ENCODE measurements around the gene TMEM150A. TPM values are rescaled to one million over a fixed set of nuclear protein-coding genes. Genes with fewer than 3 reads are reported as not detected.
"Not testable (repeated sequence)": the region's sequence is repeated elsewhere in the genome, so short reads cannot be mapped to it uniquely, and the experiment has no call there.

TMEM150A gene
- total RNA-seq, 2 donors from 2014 or later, result 4.7 to 6.4 TPM

DNA sequence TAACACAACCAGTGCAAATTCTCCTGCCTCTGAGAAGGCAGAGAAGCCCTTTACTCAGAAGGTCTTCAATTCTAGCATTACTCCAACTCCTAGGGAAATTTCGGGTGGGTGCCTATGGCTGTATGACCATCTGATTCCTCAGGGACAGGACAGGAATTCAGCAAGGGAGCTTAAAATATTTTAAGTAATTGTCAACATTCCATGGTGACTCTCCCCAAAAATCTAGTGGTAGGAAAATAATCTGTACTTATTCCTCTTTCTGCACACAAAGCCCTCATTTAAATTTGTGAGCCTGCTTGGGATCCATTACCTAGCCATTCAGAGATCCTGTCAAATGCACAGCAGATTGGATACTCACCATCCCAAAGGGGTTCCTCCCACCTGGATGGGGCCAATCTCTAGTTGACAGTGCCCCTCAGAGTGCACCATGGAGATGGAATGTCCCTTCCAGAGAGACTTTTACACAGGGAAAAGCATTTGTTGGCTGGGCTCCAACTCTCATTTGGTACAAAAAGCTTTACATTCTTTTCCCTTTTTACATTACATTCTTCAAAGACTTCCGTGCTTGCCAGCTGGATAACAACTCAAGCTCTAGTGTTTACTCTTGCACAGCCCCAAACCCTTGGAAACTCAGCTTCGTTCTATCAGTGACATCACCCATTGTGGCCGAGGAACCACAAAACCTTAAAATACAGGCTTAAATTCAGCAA is 3.1 kb upstream of the TMEM150A start:
- peak; percentile 12 for DNase-seq (ENCODE audit: low spot score)
- H3K36me3 Mint-ChIP-seq, result peaks cover 6% of the 10 kb centered on the region
- H3K27ac Mint-ChIP-seq, result no peak overlapping the region
- no peak for ATAC-seq
- no peaks in the 10 kb centered on the region for H3K9me3 Mint-ChIP-seq
- H3K4me3 Mint-ChIP-seq, result no peak overlapping the region
- peaks cover 15 to 22% of the 10 kb centered on the region in 2 donors for H3K4me1 Mint-ChIP-seq (ENCODE audit: low read depth in 2 of 2)
- no peaks in the 10 kb centered on the region for H3K27me3 Mint-ChIP-seq

DNA sequence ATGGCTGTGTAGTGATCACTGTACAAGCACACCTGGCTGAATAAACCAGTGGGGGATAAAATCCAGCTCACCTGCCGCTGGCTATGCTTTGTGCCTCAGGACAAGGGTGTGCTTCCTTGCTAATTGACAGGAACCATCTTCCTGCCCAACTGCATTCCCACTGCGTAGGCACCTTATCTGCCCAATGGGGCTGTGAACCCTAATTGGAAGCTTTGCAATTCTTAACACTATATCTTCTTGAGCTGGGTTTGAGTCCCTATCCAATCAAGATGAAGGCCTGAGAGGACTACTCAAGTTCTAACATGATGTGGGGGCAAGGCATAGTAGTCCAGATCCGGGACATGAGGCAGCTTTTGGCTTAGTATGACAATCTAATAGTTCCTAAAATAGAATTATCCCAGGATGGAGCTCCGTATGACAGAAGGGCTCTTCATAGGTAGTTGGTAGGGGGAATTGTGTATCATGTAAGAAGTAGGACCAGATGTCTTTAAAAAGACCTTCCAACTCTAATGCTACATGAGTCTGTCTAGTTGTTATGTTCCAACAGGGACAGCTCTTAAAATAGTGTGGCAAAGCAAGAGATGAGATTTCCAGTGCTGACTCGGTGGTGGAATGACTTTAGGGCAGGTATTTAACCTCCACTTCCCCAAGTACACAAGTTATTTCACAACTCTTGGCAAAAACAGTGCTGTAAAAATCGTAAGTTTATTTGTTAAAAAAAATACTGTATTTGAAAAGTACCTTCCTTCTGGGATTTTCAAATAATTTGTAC is 2.3 kb upstream of the TMEM150A start:
- H3K27ac Mint-ChIP-seq, result no peak overlapping the region

GRCh38 chr2:85604133-85604444 is 1.6 kb upstream of the TMEM150A start:
- H3K36me3 Mint-ChIP-seq; H3K9me3 Mint-ChIP-seq; H3K27ac Mint-ChIP-seq; H3K27me3 Mint-ChIP-seq; DNase-seq (ENCODE audit: low spot score); ATAC-seq: not testable (repeated sequence)
- H3K4me3 Mint-ChIP-seq, result peak overlapping the region; percentile 89
- H3K4me1 Mint-ChIP-seq (ENCODE audit: low read depth in 2 of 2), result peaks cover 10 to 17% of the 10 kb centered on the region in 2 donors

More for the DNA sequence above, 2.3 kb upstream of the TMEM150A start:
- H3K4me3 Mint-ChIP-seq, result no peak overlapping the region
- H3K36me3 Mint-ChIP-seq, result peaks cover 6% of the 10 kb centered on the region
- ATAC-seq (no peak), DNase-seq (ENCODE audit: low spot score) (no peak)
- H3K27me3 Mint-ChIP-seq, result no peaks in the 10 kb centered on the region
- H3K9me3 Mint-ChIP-seq, result no peaks in the 10 kb centered on the region
- peaks cover 10 to 17% of the 10 kb centered on the region in 2 donors for H3K4me1 Mint-ChIP-seq (ENCODE audit: low read depth in 2 of 2)

GRCh38 chr2:85601771-85602475 is 575 bp downstream of the TMEM150A start:
- Mint-ChIP-seq H3K27me3 (no peaks in the 10 kb centered on the region), H3K9me3 (no peaks in the 10 kb centered on the region), H3K27ac (peak overlapping the region in 1 of 2 donors; percentile 64), H3K36me3 (no peaks in the 10 kb centered on the region), H3K4me1 (ENCODE audit: low read depth in 2 of 2) (peaks cover 11 to 15% of the 10 kb centered on the region in 2 donors), H3K4me3 (peak overlapping the region; percentile 80)
- ATAC-seq (peak; percentile 56 to 72), DNase-seq (ENCODE audit: low spot score) (no peak)

DNA sequence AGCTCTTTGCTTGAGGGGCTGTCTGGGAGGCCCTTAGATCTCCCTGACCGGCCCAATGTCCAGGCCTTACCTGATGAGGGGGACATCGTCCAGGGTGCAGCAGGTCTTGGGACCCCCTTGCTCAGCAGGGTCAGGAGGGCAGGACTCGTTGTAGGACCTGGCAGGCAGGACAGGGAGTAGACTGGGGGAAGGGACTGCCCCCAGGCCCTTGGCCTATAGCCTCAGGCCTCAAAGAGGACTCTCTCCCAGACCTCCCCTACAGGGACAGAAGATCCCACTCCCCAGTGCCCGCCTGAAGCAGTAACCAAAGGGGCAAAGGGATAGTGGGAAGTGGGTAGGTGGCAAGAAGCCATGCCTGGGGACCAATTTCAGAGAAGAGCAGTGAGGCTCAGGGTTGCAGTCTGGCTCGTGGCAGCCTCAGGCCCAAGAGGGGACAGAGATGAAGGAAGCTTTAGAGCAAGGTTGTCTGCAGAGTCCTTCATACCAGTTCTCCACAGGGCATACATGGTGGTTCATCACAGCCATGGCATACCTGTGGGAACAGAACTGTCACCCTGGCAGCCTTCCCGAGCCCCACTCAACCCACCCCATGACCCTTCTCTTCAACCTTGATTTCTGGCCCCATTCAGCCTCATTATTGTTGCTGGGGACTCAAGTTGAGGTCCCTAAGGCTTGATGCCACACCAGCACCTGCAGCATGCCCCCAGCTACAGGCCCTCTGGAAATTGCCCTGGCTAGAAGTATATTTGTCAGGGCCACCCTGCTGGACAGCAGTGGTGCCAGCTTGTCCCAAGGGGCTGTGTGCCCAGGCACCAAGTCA is 1.3 kb downstream of the TMEM150A start:
- peak overlapping the region in 1 of 2 donors; percentile 64 for H3K27ac Mint-ChIP-seq
- peaks cover 19 to 20% of the 10 kb centered on the region in 2 donors for H3K4me1 Mint-ChIP-seq (ENCODE audit: low read depth in 2 of 2)
- H3K9me3 Mint-ChIP-seq, result no peaks in the 10 kb centered on the region
- ATAC-seq, result no peak
- H3K36me3 Mint-ChIP-seq, result no peaks in the 10 kb centered on the region
- no peaks in the 10 kb centered on the region for H3K27me3 Mint-ChIP-seq
- DNase-seq (ENCODE audit: low spot score), result no peak
- H3K4me3 Mint-ChIP-seq, result peak overlapping the region; percentile 80

GRCh38 chr2:85600235-85600575 is 2.3 kb downstream of the TMEM150A start:
- Mint-ChIP-seq H3K4me3 (no peak overlapping the region), H3K4me1 (ENCODE audit: low read depth in 2 of 2) (peaks cover 27 to 29% of the 10 kb centered on the region in 2 donors), H3K27ac (peak overlapping the region in 1 of 2 donors; percentile 43), H3K9me3 (no peaks in the 10 kb centered on the region), H3K36me3 (no peaks in the 10 kb centered on the region), H3K27me3 (no peaks in the 10 kb centered on the region)
- DNase-seq (ENCODE audit: low spot score) (peak; percentile 48), ATAC-seq (no peak)

DNA sequence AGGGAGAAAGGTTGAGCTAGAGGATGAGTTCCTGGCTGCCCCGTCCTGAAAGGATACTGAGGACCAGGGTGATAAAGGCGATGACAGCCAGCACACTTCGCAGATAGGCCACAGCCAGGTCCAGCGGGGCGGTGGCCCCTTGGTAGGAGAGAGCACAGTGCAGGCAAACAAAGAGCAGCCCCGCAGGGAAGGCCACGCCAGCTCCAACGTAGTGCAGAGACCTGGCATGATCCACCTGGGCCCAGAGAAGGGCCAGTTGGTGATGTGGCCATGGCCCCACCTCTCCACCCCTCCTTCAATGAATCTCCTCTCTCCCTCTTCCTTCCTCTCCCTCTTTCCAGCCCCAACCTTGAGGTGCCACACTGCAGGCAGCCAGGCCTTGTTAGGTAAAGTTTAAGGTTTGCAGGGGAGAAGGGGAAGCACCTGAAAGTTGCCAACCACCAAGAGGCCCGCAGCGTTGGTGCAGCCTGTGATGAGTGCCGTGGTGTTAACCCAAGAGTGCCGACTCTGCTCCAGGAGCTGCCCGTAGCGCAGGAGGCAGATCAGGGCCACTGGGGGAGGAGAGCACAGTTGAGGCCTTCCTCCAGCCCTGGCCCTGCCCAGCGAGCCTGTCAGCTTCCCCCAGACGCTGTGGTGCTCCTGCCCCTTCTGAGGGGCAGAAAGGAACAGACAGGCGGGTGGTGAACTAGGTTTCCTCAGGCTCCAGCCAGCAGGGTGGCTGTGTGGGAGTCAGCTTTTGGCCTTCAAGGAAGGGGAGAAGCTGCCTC is 2.8 kb downstream of the TMEM150A start:
- Mint-ChIP-seq H3K4me1 (ENCODE audit: low read depth in 2 of 2) (peaks cover 30% of the 10 kb centered on the region in 2 donors), H3K27ac (no peak overlapping the region), H3K9me3 (no peaks in the 10 kb centered on the region), H3K36me3 (no peaks in the 10 kb centered on the region), H3K27me3 (no peaks in the 10 kb centered on the region), H3K4me3 (no peak overlapping the region)
- DNase-seq (ENCODE audit: low spot score) (peak; percentile 23), ATAC-seq (no peak)

GRCh38 chr2:85598594-85599340 is 3.7 kb downstream of the TMEM150A start:
- Mint-ChIP-seq H3K36me3 (no peaks in the 10 kb centered on the region), H3K4me3 (no peak overlapping the region), H3K27me3 (no peaks in the 10 kb centered on the region), H3K9me3 (no peaks in the 10 kb centered on the region), H3K4me1 (ENCODE audit: low read depth in 2 of 2) (peaks cover 34 to 36% of the 10 kb centered on the region in 2 donors), H3K27ac (no peak overlapping the region)
- DNase-seq (ENCODE audit: low spot score) (peak; percentile 18), ATAC-seq (no peak)

DNA sequence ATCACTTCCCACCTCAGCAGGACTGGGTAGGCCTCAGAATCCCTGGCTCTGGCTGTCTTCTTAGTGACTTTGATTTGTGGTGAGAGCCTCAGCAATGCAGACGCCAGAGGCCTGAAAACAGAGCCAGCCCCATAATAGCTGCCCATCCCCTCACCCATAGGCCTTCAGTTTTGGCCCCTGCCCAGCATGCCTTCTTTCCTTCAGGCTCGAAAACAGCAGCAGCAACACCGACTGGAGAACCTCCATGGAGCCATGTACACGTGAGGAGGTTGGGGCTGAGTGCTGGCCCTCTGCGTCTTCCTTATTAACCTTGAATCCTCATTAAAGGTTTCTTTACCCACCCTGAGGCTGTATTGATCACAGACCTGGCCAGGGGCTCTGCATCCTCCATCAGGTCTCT is 5.3 kb downstream of the TMEM150A start:
- DNase-seq (ENCODE audit: low spot score), result no peak
- H3K4me1 Mint-ChIP-seq (ENCODE audit: low read depth in 2 of 2), result peaks cover 26 to 31% of the 10 kb centered on the region in 2 donors
- no peaks in the 10 kb centered on the region for H3K27me3 Mint-ChIP-seq
- H3K4me3 Mint-ChIP-seq, result peak overlapping the region; percentile 99
- H3K36me3 Mint-ChIP-seq, result no peaks in the 10 kb centered on the region
- no peaks in the 10 kb centered on the region for H3K9me3 Mint-ChIP-seq
- peak overlapping the region in 1 of 2 donors; percentile 100 for H3K27ac Mint-ChIP-seq
- no peak for ATAC-seq

DNA sequence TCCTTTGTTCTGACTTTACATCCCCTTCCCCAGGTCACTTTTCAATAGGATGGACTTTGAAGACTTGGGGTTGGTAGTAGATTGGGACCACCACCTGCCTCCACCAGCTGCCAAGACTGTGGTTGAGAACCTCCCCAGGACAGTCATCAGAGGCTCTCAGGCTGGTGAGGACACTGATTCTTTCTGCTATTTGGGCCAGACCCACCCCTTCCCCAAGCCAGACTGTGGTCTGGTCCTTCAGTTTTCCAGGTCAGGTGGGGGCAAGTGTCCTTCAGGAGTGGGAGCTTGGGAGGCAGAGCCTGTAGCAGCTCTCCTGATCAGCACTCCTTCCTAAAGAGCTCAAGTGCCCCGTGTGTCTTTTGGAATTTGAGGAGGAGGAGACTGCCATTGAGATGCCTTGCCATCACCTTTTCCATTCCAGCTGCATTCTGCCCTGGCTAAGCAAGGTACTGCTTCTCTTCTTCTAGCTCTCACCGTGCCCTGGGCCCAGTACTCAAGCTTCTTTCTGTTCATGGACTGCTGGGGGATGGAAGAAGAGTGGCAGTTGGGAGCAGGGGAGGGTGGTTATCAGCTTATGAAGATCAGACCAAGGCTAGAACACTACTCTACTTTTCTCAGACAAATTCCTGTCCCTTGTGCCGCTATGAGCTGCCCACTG is 5.9 kb downstream of the TMEM150A start:
- peak overlapping the region; percentile 99 for H3K4me3 Mint-ChIP-seq
- no peaks in the 10 kb centered on the region for H3K9me3 Mint-ChIP-seq
- peaks cover 26 to 30% of the 10 kb centered on the region in 2 donors for H3K4me1 Mint-ChIP-seq (ENCODE audit: low read depth in 2 of 2)
- ATAC-seq (no peak), DNase-seq (ENCODE audit: low spot score) (no peak)
- peak overlapping the region; percentile 91 to 100 for H3K27ac Mint-ChIP-seq
- no peaks in the 10 kb centered on the region for H3K36me3 Mint-ChIP-seq
- no peaks in the 10 kb centered on the region for H3K27me3 Mint-ChIP-seq

- no peak for ATAC-seq
- no peaks in the 10 kb centered on the region for H3K36me3 Mint-ChIP-seq
- peak overlapping the region; percentile 99 for H3K4me3 Mint-ChIP-seq
- H3K27me3 Mint-ChIP-seq, result no peaks in the 10 kb centered on the region
- peaks cover 26 to 31% of the 10 kb centered on the region in 2 donors for H3K4me1 Mint-ChIP-seq (ENCODE audit: low read depth in 2 of 2)
- H3K27ac Mint-ChIP-seq, result peak overlapping the region; percentile 91 to 100
- peak; percentile 60 for DNase-seq (ENCODE audit: low spot score)
- no peaks in the 10 kb centered on the region for H3K9me3 Mint-ChIP-seq
These were observed 6.5 kb downstream of the TMEM150A start for GRCh38 chr2:85596026-85596333.
